ENCODE measurements around the gene FGF1. TPM values are rescaled to one million over a fixed set of nuclear protein-coding genes. Genes with fewer than 3 reads are reported as not detected.

The FGF1 gene
- not detected in 2 replicates for polyA plus RNA-seq (2014; cell fraction: cytosol; rRNA removed)
- polyA plus RNA-seq (2014; cell fraction: nucleus; rRNA removed), result not detected in 2 replicates

DNA sequence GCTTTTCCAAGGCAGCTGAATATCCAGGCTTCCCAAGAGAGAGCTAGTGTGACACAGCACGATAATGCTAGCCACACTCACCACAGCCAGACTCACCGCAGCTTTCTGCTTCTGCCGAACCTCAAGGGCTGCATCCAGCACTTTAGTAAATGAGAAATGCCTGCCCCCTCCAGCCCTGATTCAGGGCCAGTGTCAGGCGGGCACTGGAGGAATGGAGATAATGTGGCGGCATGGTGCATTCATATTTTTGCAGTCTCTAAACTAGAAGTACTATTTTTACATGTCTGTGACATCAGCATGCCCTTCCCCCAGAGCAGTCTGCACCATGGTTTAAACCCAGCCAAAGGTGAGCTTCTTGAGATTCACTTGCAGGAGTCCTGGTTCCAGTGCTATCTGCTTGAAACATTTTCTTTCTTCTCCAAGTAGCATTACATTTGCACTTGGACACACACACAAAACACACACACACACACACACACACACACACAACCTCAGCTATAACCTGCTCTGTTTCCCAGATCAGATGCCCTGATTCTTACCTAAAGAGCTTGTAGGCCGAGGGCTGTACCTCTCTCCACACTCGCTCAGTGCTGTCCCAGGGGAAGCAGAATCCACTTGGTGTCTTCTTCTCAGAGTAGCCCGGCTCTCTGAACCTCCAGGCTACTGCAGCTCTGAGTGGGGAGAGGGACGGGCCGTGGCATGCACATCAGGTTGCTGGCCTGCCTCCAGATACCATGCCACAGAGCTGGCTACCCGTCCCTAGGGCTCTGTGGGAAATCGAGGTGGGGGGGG, at the start of gene FGF1:
TSS of gene FGF1 (minus strand) at position 673 of the 792 bp plus-strand sequence. CDS start 71,963 bp downstream, outside the sequence.
- no peak for DNase-seq (ENCODE audit: low spot score)

DNA sequence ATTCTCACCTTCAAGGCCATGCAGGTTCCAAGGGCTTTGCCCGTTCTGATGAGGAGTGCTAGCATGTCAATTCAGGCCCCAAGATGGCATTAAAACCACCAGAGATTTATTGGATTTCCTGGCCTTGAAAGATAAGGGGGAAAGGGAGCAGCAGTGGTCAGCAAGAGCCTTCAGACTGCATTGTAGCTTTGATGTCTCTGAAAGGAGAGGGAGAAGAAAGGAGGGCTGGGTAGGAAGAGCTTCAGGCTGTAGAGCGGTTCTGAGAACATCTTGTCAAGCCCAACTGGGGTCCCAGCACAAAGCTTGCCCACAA, 41.8 kb upstream of the FGF1 start:
- no peak for DNase-seq (ENCODE audit: low spot score)

DNA sequence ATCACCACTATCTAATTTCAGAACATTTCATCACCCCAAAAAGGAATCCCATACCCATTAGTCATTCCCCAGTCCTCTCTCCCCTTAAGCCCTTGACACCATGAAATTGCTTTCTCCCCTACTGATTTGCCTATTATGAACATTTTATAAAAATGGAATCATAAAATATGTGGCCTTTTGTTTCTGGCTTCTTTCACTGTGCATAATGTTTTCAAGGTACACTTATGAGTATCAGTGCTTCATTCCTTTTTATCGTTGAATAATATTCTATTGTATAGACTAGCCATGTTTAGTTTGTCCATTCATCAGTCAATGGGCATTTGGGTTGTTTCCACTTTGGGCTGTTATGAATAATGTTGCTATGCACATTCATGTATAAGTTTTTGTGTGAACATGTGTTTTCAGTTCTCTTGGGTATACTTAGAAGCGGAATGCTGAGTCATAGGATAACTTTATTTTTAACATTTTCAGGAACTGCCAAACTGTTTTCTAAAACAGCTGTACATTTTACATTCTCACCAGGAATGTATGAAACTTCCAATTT, 40.4 kb upstream of the FGF1 start:
- DNase-seq (ENCODE audit: low spot score), result no peak

DNA sequence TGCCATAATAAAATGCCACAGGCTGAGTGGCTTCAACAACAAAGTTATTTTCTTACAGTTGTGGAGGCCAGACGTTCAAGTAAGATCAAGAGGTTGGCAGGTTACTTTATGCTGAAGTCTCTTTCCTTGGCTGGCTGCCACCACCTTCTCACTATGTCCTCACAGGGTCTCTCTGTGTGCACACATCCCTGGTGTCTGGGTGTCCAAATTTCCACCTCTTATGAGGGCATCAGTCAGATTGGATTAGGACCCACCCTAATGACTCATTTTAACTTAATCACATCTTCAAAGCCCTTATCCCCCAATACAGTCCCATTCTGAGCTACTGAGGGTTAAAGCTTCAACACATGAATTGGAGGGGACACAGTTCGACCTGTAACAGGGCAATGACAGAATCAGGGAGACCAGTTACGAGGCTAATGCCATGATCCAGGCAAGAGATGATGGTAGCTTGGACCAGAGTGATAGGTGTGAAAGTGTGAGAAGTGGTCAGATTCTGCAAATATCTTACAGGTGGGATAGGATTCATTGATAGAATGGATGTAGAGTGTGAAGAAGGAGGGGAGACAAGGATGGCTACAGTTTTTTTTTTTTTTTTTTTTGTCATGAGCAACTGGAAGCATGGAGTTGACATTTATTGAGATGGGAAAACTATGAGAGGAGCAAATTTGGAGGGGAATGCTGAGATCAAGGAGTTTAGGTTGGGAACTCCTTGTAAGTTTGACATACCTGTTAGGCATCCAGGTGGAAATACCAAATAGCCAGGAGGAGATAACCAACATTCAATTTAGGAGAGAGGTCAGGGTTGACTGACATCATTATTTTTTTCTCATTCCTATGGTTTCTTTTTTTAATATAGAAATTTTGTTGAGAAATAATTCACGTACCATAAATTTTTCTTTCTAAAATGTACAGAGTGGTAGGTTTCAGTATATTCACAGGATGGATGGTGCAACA, 39.6 kb upstream of the FGF1 start:
- DNase-seq (ENCODE audit: low spot score), result no peak

DNA sequence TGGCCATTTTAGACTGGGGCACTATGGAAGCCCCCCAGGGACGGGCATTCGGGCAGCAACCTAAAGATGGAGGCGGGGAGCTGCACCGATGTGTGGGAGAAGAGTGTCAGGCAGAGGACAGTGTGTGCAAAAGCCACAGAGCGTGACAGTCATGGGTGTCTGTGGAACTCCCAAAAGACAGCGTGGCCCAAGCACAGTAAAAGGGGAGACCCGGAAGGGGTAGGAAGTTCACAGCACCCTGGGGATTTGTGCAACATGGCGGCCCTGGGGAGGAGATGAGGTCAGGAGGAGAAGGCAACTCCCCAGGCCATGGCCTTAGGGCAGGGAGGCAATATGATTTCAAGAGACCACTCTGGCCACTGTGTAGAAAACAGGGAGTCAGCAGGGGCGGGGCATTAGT, 38.9 kb upstream of the FGF1 start:
- no peak for DNase-seq (ENCODE audit: low spot score)

DNA sequence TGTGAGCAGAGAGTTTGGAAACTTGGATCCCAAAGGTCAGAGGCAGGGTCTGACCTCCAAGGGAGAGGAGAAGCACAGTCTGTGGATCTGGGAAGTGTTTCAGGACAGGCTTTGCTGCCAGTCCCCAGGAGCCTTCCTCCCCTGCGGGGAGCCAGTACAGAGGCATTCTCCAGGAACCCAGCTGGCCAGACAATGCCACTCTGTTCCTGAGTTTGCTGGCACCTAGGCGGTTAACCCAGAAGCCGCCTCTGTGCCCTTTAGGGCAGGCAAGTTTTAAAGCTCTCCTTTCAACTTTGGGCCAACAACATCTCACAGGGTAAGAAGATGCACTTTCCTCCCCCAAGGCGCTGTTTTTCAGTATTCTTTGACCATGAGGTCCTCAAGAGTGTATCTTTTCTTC, 37.0 kb upstream of the FGF1 start:
- DNase-seq (ENCODE audit: low spot score), result no peak

DNA sequence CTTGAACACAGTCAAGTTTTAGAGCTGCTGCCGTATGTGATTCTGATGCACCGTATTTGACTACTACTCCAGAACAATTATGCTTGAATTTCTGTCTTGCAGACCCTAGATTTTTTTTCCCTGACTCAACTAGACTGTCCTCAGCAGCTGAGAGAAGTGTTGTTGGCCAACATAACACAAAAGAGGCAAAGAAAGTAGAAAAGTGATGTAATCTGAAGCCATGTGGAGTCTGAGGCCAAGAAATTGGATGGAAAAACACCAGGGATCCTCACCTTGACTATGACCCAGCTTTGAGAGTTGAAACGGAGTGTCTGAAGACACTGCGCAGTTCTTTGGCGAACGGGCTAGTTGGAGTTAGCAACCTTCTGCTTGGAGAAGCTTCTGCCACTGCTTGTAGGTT, 36.3 kb upstream of the FGF1 start:
- no peak for DNase-seq (ENCODE audit: low spot score)

DNA sequence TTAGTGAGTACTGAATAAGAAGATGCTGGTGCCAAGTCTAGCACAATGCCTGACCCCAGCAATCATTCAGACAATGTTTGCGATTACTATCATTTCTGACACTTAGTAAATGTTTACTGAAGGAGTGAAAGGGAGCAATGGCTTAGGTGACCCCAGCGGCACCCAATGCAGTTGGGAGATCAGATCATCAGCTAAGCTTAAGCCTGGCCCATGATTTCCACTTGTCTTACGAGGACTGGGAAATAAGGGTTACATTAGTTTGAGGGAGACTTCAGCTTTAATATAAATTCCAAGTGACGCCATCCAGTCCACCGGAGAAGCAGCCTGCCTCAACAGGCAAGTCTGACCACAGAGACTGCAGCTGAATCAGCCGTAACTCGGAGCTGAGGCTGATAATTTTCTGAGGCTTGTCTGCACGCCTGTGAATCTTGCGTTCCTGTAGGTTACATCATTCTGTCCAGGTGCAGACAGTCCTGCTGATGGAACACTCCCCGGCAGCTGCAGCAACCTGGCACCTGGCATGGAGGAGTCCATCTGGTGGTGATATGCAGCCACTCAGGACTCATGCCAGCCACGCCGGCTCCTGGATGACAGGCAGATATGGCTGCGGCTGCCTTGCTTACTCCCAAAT, 34.9 kb upstream of the FGF1 start:
- DNase-seq (ENCODE audit: low spot score), result peak; percentile 36

DNA sequence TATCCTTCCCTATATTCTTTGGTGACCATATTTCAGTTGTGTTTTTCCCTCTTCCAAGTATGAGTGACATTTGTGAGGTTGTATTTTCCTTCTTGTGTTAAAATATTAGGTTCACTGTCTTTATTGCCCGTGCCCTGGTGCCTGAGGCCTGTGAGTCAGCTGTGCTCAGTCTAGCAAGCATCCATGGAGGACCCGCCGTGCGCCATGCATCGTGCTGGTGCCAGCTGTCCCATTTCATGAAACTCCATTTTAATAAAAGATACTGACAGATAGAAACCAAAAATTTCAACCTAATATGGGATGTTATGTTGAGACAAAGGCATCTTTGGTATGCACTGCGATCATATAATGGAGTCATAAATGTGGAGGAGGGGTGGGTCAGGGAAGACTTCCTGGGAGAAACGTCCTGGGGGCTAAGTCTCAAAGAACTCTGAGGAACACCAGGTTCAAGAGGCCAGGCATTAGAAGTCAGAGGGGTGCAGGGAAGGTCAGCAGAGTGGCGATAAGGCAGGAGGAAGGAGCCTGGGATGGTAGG, 34.0 kb upstream of the FGF1 start:
- no peak for DNase-seq (ENCODE audit: low spot score)

DNA sequence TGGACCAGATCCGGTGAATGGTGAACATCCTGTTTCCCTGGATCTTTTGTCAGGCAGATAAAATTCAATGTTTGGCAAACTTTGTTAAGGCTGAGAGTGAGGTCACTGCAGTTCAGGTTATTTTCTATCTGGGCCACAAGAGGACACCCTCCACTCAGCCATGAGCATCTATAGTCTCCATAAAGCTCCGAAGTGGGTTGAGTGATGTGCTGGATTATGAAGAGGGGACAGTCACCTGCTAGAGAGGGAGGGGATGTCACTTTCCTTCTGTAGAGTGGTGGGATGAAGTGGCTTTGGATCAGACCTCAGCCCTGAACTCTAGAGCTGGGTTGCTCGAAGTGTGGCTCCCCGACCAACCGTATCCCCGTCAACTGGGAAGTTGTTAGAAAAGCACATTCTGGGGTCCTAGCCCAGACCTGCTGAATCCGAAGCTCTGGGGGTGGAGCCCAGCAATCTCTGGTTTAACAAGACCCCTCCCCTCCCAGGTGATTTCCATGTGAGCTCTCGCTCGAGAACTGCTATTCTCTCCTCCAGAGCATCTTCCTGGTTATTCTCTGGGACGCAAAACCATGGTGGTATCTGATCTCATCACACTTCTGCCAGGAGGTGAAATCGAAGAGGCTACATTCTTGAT, 31.8 kb upstream of the FGF1 start:
- peak; percentile 71 for DNase-seq (ENCODE audit: low spot score)

DNA sequence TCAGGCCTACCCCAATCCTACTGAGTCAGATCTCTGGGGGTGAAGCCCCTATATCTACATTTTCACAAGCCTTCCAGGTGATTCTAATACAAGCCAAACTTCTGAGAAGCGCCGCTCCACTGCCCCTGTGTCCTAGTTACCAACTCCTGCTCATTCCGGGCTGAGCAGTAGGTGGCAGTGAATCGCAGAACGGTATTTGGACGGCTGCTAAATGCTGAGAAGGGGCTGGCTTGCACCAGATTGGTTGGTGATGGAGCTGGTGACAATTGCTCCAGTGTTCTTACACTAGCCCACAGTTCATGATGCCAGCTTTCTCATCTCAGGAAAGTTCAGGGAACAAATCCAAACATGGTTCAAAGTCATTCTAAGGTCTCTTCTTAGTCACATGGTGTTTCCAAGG, 31.1 kb upstream of the FGF1 start:
- DNase-seq (ENCODE audit: low spot score), result peak; percentile 71

DNA sequence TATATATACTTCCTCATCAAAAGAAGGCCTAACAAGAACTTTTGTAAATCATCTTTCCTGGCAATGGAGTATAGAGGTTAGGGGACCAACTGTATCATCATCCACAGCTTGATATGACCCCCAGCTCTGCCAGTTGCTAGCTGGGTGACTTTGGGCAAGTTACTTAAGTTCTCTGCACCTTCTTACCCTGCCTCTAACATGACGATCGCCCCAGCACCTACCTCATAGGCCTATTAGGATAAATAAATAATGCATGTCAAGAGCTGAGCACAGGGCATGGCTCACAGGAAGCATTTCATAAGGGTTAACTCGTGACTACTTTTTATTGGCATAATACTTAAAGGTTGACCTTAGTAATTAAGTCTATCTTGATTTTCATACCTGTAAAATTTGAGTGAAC, 29.4 kb upstream of the FGF1 start:
- no peak for DNase-seq (ENCODE audit: low spot score)

DNA sequence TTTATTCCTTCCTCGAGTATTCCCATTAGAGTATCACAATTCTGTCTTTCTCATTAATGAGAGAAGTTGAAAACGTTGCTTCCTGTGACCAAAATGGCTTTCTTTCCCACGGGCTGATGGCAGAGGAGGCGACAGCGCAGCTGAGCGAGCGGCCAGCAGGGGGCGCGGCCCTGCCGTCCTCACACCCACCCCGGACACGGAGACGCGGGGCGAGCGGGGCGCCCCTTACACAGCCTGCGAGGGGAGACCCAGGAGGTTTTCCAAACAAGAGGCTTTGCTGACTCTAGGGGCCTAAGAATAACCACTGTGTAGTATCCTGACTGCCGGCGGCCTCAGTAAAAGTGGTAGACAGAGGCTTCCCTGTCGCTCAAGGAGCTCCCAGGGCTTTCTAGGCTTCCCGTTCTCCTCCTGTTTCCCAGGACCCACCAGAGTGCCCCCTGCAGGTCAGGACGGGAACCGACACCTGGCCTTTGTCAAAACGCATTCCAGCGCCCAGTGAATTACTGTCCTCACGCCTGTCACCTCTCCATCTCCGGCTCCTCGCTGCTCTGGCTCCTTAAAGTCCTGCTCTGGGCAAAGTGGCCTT, 27.3 kb upstream of the FGF1 start:
- DNase-seq (ENCODE audit: low spot score), result peak; percentile 89

DNA sequence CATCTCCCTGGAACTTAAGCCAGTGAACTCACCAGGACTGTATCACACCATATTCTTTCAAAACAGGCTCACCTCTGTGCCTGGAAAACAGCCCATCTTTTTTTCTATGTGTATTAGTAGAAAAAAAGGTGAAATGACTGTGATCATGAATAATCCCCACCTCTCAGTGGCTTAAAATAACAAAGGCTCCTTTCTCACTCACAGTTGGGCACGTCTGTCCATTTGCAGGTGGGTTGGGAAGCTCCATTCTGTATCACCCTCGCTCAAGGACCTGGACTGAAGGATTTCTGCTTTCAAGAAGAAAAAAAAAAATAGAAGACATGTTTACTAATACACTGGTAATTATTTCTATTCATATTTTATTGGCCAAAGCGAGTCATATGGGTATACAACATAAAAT, 17.3 kb upstream of the FGF1 start:
- DNase-seq (ENCODE audit: low spot score), result no peak

DNA sequence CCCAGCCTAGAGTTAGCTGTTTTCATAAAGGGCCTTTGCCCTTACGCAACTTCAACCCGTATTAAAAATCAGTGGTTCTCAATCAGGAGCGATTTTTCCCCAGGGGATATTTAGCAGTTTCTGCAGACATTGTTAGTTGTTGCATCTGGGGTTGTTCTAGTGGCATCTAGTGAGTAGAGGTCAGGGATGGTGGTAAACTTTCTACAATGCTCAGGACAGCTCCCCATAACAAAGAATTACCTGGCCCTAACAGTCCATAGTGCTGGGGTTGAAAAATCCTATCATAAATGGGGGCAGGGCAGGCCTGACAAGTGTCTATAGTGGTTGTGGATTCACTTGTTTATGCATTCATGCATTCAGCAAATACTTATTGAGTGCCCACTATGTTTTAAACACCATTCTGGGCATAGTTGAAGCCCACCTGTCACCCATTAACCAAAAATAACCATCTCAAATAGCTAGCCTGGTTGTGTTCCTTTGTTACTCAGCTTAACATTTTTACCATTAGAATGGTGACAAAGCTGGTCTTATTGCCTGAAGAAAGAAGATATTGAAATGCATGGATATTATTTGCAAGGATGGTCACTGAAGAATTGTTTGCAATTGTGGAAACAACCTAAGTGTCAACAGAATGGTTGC, 15.9 kb upstream of the FGF1 start:
- no peak for DNase-seq (ENCODE audit: low spot score)

DNA sequence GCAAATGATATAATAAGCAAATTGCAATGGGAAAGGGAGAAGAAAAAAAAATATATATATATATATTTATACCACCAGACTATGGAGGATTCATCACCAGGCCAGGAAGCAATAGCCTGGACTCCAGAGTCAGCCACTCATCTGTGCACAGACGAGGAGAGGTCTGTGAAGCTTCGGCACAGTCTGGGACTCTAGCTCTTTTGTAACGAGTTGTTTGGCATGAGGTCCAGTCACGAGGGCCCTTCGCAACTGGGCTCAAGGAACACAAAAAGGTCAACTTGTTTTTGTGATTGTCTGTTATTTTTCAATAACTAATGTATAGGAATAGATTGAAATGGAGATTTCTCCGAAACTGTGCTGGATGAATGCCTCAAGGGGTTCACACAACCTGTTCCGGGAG, 14.7 kb upstream of the FGF1 start:
- DNase-seq (ENCODE audit: low spot score), result no peak

DNA sequence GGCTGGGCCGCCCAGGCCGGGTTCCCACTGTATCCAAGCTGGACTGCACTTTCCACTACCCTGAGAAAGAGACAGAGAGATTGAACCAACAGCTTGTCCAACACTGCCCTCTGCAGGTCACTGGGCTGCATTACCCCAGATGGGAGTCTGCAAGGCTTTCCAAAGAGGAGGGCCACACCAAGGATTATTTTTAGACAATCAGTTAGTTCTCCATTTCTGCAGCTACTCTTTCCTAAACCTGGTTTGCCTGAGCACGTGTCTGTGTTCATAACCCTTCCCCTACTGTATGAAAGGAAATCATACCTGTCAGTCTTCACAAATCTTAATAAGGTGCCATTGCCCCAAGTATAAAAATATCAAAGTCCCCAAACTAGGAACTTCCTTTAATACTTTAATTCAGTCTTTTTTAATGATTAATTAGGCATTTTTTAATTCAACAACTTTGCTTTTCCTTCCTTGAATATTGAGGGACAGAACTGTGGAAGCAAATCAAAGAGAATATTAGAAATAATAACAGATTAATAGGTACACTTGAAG, 13.4 kb upstream of the FGF1 start:
- peak; percentile 67 for DNase-seq (ENCODE audit: low spot score)

DNA sequence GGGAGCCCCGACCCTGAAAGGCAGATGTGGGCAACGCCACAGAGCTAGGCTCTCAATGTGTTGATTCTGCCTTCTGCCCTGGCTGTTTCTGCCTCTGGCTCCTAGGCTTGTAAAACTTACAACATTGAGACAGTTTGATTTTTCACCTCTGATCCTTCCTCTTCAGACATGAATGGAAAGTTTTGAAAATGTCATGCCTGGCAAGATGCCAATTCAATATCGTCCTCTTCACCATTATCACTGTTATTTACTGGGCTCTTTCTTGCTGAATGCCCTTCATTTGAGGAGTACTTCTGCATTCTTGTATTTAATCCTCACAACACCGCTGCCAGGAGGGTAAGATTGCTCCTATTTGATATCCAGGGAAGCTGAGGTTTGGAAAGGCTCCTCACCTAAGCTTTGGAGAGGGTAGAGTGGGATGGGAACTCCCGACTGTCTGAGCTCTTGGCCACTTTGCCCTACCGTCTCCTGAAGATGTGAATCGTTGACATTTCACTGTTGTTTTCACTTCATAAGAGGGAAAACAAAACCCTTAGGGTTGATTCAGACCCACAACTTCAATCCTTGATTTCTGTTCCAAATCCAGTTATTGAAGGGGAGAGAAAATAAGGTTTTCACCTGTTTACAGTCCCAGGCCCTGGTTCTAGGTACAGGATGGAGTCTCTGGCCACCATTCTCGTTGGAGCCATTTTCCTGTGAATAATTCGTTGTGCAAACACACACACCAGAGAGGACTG, 12.7 kb upstream of the FGF1 start:
- DNase-seq (ENCODE audit: low spot score), result no peak

Measured in SK-N-DZ (cell line).